Measurements from ENCODE around the gene MYH10.

The MYH10 gene

DNA sequence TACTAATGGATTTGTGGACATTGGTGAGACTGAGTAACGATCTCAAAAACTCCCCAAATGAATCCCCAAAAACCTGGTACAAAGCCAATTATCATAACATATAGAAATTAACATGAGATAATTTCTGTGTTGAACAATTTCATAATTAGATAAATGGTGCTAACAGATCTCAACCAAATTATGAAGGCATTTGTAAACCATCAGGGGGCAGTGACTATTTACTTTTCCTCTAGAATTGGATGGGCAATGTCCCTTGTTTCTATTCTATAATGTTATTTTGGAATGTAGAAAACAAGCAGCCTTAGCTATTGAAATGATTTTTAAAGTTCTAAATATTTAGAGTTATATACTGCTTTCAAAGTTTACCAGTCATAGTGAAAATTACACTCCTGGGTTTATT is 57.8 kb downstream of the MYH10 start:
- H3K4me1 ChIP-seq (ENCODE audit: control insufficient read depth in 1 of 2, insufficient read depth in 1 of 2, low read depth in 1 of 2, low read length in 1 of 2): no peaks in the 10 kb centered on the region
- H3K27me3 ChIP-seq: peaks cover 8% of the 10 kb centered on the region
- H3K36me3 ChIP-seq: no peaks in the 10 kb centered on the region
- H3K4me3 ChIP-seq (ENCODE audit: low read depth in 1 of 2, low read length in 1 of 2): no peak overlapping the region
- TF ChIP-seq CTCF (IDR thresholded peaks at IDR 0.05): no peak
- no peak overlapping the region for H3K27ac ChIP-seq
- no peaks in the 10 kb centered on the region for H3K9me3 ChIP-seq

- Histone ChIP-seq H3K27me3 (no peaks in the 10 kb centered on the region), H3K4me3 (ENCODE audit: low read depth in 1 of 2, low read length in 1 of 2) (no peak overlapping the region), H3K4me1 (ENCODE audit: control insufficient read depth in 1 of 2, insufficient read depth in 1 of 2, low read depth in 1 of 2, low read length in 1 of 2) (no peaks in the 10 kb centered on the region), H3K36me3 (no peaks in the 10 kb centered on the region), H3K9me3 (no peaks in the 10 kb centered on the region), H3K27ac (no peak overlapping the region)
- no peak for TF ChIP-seq CTCF (IDR thresholded peaks at IDR 0.05)
Measured at GRCh38 chr17:8563981-8564602, 66.4 kb downstream of the MYH10 start.

- no peak overlapping the region for H3K4me3 ChIP-seq (ENCODE audit: low read depth in 1 of 2, low read length in 1 of 2)
- no peaks in the 10 kb centered on the region for H3K9me3 ChIP-seq
- H3K27ac ChIP-seq: no peak overlapping the region
- no peaks in the 10 kb centered on the region for H3K27me3 ChIP-seq
- no peak for TF ChIP-seq CTCF (IDR thresholded peaks at IDR 0.05)
- H3K36me3 ChIP-seq: no peaks in the 10 kb centered on the region
- H3K4me1 ChIP-seq (ENCODE audit: control insufficient read depth in 1 of 2, insufficient read depth in 1 of 2, low read depth in 1 of 2, low read length in 1 of 2): no peaks in the 10 kb centered on the region
Measured at GRCh38 chr17:8563024-8563776, 67.3 kb downstream of the MYH10 start.

DNA sequence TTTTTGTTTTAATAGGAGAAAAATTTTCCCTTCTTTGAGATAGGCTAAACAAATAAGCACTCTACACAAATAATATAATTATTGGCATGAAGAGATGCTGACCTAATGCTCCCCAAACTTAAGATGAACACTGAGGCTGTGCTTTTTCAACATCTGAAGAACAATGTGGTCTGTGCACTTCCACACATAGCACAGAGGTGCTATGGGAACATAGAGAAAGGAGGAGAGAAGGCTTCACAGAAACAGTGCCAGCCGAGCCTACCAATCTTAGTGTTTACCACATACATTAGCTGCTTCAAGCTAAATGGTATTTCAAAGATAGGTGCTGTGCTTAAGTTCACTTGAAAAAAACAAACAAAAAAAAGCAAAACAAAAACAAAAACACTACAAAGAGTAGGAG is 72.4 kb downstream of the MYH10 start:
- Histone ChIP-seq H3K4me1 (ENCODE audit: control insufficient read depth in 1 of 2, insufficient read depth in 1 of 2, low read depth in 1 of 2, low read length in 1 of 2) (no peaks in the 10 kb centered on the region), H3K9me3 (no peaks in the 10 kb centered on the region), H3K27ac (no peak overlapping the region), H3K27me3 (no peaks in the 10 kb centered on the region), H3K4me3 (ENCODE audit: low read depth in 1 of 2, low read length in 1 of 2) (no peak overlapping the region), H3K36me3 (no peaks in the 10 kb centered on the region)
- no peak for TF ChIP-seq CTCF (IDR thresholded peaks at IDR 0.05)

GRCh38 chr17:8557176-8557806 is 73.2 kb downstream of the MYH10 start:
- no peaks in the 10 kb centered on the region for H3K36me3 ChIP-seq
- no peak overlapping the region for H3K27ac ChIP-seq
- no peak overlapping the region for H3K4me3 ChIP-seq (ENCODE audit: low read depth in 1 of 2, low read length in 1 of 2)
- no peaks in the 10 kb centered on the region for H3K27me3 ChIP-seq
- TF ChIP-seq CTCF (IDR thresholded peaks at IDR 0.05): no peak
- H3K4me1 ChIP-seq (ENCODE audit: control insufficient read depth in 1 of 2, insufficient read depth in 1 of 2, low read depth in 1 of 2, low read length in 1 of 2): no peaks in the 10 kb centered on the region
- no peaks in the 10 kb centered on the region for H3K9me3 ChIP-seq

All from neutrophil (primary cell).